GM21515 (cell line): ENCODE measurements around the gene CELSR1.

Experiments
- ATAC-seq: cut with Tn5 transposase; IDR thresholded peaks from one replicate; pipeline ENCODE4 v1.9.1; 2021; ENCODE audit not compliant: unreplicated experiment

CELSR1 gene

DNA sequence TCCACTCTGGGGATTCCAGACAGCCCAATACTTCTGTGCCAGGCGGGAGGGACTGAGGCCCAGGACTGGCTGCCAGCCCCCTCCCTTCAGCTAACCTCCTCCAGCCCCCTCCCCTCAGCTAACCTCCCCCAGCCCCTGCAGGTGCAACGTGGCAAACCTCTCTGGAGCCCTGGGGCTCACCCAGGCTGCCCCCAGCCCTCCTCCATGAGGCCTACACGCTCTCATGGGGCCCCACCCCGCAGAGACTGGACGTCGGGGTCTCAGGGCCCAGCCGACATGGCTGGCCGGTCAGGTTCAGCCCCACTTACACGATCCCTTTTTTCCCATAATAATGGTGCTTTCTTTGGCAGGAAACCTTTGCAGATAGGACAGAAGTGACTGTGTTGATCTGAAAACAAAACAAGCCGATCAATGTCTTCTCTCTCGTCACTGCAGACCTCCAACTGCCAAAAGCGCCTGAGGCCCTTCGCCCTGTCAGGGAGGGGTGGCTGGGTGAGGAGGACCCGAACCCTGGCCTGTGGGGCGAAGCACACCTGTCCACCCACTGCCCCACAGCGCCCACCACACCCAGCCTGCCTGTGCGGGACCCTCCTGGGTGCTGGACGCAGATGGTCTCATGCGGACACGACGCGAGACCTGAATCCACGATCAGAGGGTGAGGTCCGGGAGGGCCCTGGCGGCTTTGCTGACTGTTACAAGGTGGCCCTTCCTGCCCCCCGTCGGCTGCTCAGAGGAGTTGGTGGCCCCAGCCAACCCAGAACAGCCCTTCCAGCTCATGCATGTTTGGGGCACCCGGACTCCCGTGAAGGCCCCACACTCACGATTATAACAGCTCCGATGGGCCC lies 168.3 kb downstream of the CELSR1 start:
- ATAC-seq = no peak

DNA sequence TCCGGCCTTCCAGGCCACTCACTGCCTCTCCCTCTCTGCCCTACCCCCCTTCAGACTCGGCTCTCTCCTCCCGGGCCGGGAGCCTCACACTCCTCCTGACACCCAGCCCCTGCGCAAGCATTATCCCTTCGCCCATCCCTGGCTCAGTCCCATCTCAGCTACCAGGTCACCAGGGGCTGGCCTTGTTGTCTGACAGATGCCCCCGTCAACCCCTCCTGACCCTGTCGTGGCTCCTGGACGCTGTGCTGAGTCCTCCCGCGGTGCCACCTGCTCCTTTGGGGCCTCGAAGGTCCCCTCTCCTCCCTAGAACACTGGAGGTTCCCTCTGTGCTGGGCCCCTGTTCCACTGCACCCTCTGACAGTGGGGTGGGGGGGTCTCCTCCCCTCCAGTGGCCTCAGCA lies 169.0 kb downstream of the CELSR1 start:
- no peak for ATAC-seq

DNA sequence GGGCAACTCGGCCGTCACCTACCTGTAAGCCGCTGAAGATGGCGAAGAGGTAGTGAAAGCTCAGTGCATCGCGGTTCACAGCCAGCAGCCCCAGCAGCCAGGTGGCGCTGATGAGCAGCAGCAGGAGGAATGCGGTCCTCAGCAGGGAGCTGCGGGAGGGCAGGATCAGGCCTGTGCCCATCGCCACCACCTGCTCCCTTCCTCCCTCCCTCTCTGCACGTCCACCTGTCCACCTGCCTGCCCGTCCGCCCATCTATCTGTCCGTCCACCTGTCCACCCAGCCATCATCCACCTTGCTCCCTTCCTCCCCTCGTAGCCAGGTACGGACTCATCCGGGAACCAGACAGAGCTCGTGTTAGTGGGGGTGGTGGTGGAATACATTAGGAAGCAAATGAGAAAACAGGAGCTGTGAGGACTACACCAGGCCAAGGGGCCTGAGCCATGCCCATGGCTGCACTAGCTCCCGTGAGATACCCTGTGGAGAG lies 169.7 kb downstream of the CELSR1 start:
- no peak for ATAC-seq

GRCh38 chr22:46366801-46367706 lies 170.4 kb downstream of the CELSR1 start:
- ATAC-seq = no peak

DNA sequence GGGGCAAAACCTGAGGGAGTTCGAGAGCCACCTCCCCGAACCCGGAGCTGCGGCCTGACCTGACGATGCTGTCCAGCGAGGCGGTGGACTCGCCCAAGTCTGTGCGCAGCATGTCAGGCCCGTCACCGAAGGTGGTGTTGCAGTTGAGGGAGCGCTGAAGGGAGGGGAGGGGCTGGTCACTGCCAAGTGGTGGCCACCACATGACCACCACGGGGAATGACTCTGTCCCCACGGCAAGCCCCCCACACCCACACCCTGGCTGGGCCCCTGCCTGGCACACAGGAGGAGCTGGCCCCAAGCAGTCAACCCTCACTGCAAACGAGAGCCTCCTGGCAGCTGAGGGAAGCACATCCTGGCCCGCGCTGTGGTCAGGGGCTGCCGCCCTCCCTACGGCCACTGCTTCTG lies 171.1 kb downstream of the CELSR1 start:
- ATAC-seq = no peak

- no peak for ATAC-seq
Observed at GRCh38 chr22:46365166-46365624, 172.2 kb downstream of the CELSR1 start.

GRCh38 chr22:46364341-46365165 lies 172.9 kb downstream of the CELSR1 start:
- no peak for ATAC-seq

DNA sequence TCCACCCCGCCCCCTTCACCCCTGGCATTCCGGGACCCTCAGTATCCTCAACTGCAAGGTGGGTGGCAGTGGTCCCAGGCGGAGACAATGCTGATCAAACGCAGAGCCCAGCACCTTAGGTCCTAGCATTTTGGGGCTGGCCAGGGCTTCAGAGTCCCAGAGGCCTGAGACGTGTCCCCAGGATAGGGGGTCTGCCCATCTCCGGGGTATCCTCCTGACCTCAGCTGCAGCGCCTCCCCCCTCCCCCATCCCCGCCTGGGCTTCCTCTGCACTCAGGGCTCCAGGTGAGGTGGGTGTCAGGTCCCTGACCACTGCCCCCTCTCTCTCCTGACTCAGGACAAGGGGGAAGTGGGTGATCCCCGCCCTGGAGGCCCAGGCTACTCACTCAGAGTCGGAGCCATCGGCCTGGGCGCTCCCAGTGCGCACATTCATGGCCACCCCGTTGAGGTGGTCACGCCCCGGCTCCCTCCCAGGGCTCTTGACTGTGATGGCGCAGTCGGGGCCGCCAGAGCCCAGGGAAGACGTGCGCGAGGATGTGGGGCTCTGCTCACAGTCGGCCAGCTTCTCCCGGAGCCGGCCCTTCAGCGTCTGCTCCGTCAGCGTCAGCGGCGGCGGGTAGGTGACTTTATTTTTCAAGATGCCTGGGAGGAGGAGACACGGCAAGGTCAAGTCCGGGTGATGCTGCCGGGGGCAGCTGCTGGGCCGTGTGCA lies 173.7 kb downstream of the CELSR1 start:
- no peak for ATAC-seq

DNA sequence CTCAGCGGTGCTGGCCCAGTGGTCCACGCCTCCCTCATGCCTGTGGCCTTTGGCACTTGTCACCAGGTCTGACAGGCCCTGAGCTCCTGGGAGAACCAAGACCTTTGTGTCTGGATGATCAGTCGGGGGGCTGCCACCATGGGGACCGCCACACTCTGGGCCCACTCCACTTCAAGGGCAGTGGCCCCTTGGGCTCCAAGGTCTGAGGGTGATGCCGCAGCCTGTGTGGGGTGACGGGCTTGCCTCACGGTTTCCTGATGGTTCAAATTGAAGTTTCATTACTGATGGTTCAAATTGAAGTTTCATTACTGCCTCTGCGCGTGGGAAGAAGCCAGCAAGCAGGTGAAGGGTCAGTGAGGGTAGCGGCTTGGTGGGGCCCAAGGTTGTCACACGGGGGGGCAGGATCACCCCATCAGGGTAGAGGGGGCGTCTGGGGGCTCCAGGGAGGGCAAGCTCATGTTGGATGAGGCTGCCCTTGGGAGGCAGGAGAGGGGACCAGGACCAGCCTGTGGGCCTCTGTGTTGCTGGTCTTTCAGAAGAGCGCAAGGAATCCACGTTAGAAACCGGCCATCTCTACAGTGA lies 174.4 kb downstream of the CELSR1 start:
- ATAC-seq = no peak

- no peak for ATAC-seq
Observed at GRCh38 chr22:46362203-46362933, 175.1 kb downstream of the CELSR1 start.

- ATAC-seq = no peak
Observed at GRCh38 chr22:46361826-46362202, 175.6 kb downstream of the CELSR1 start.

DNA sequence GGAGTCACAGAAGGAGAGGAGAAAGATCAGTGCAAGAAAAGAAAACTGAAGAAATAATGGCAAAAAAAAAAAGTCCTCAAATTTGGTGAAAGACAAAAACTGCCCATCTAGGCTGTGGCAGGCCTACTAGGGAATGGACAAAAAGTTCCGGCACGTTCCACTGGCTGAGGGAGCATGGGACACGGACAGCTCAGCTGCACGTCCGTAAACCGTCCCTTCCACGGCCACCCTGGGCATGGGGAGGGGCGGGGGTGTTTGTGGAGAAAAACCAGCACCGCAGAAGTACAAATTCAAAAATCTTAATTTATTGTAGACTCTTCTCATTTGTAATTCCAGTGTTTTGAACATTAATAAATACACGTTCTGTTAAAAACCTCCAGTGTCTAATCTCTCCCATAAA lies 176.5 kb downstream of the CELSR1 start:
- ATAC-seq = no peak

GRCh38 chr22:46360097-46360496 lies 177.3 kb downstream of the CELSR1 start:
- ATAC-seq = no peak

GRCh38 chr22:46359362-46359761 lies 178.1 kb downstream of the CELSR1 start:
- no peak for ATAC-seq

DNA sequence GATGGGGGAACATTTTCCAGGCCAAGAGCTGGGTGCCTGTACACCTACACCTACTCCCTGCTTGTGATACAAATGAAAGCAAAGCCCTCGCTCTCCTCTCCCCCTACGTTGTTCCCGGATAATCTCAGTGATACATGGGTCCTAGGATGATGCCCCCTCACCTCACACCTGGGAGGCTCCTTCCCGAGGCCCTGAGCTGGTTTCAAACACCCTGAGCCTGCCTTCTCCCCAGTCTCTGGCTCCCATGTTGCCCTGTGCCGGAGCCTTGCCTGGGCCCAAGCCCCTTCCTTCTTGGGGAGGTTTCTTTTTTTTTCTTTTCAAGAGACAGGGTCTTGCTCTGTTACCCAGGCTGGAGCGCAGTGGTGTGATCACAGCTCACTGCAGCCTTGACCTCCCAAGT lies 178.7 kb downstream of the CELSR1 start:
- ATAC-seq = no peak

- no peak for ATAC-seq
Observed at GRCh38 chr22:46357711-46358520, 179.5 kb downstream of the CELSR1 start.

DNA sequence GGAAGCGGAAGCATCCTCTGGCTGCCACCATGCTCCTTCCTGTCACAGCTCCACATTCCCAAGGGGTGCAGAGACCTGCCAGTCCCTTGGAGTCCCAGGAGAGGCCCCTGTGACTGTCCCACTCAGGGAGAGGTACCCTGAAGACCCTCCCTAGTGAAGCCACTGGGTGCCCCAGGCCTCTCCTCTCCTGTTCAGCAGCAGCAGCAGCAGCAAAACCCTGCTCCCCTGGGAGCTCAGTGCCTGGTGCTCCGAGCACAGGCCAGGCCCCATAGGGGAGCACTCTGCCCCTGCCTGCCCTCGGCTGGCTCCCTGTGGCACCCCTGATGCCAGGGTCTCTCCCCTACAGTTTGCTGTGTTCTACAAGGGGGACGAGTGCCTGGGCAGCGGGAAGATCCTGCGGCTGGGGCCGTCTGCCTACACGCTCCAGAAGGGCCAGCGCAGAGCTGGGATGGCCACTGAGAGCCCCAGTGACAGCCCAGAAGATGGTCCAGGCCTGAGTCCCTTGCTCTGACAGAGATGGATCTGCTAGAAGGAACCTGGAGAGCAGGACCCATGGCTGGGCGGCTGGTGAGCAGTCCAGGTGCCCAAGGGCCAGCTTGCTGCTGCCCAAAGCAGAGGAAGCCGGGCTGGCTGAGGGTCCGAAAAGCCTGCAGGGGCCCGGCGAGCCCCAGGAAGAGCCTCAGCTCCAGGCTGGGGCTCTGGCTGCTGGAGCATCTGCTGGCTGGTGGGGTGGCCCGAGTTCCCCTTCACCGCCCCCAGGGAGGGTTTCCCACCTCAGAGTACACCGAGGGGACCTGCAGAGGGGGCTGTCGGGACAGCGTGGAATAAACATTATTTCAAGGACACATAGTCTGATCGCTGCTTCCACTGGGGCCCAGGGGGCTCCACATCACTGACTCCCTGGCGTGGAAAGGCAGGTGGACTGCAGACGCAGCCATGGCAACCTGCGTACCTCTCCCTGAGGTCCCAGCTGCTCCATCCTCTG lies 180.6 kb downstream of the CELSR1 start:
- ATAC-seq = no peak
